Heart left ventricle (tissue), 13 donors: ENCODE measurements around the gene PRSS16.

ENCODE experiments used
- CTCF ChIP-seq, 12 donors: fragments of 200-600 bp; sonication (generic) in 4 of 12; IDR thresholded peaks; one replicate each; pipeline versions ENCODE4 v1.5.0 to v1.8.0; 2018 to 2022; ENCODE audit warnings: antibody characterized with exemption in 12 of 12, mild to moderate bottlenecking in 5 of 12
- POLR2A ChIP-seq, 2 donors: fragments of 450-650 bp; IDR thresholded peaks; one replicate each; pipeline ENCODE4 v1.6.1; 2017; ENCODE audit warnings: antibody characterized with exemption in 2 of 2, mild to moderate bottlenecking in 2 of 2, moderate library complexity in 2 of 2
- donor health status: ischemic (EF 13 %, LVEDD 7.1; RV severe dilation, severe dysfunction).
- donor health status: DM: no; HTN: yes; CAD: no.
- donor health status: DM: no; HTN: no; CAD: no.
- donor health status: ischemic (EF 25% LVEDD 6.9; RV normal size, moderate dysfunction).
- donor health status: ischemic (EF 25% LVEDD 5.7; RV mildly dilated, moderate dysfunction).
- donor health status: ischemic (EF 35%, LVEDD 5.7; RV mildly dilated, moderate dysfunction).
- donor health status: nonischemic (EF 11% LVEDD 7.7; RV severe dilation, severe dysfunction).
- donor health status: DM: yes; HTN: yes; CAD: no.
- donor health status: PGD.
- donor health status: ischemic (EF 29% LVEDD 5.4; RV normal size, mild dysfunction).
- donor health status: nonischemic (EF 23%, LVEDD 6.1; RV moderate dilation, normal function).

GRCh38 chr6:27216874-27217273, 30.6 kb upstream of the PRSS16 start:
- TF ChIP-seq CTCF (IDR thresholded peaks at IDR 0.05) (no peak), POLR2A (IDR thresholded peaks at IDR 0.05) (no peak)
